Sigmoid colon (tissue), 7 donors: Measurements from ENCODE around the gene FRAS1. TPM values are rescaled to one million over a fixed set of nuclear protein-coding genes. Genes with fewer than 3 reads are reported as not detected.

Source experiments
- DNase-seq: peaks from one replicate; pipeline ENCODE4 v3.0.0-alpha.2; 2019
- H3K27ac ChIP-seq, 4 donors: fragments of 200-600 bp; sonication (generic); one replicate each; pipeline ENCODE4 v1.5.1; 2016 to 2019; ENCODE audit warnings: mild to moderate bottlenecking in 1 of 4
- H3K27me3 ChIP-seq, 3 donors: fragments of 200-600 bp; sonication (generic); one replicate each; pipeline ENCODE4 v1.5.1; 2019; ENCODE audit warnings: mild to moderate bottlenecking in 1 of 3
- H3K36me3 ChIP-seq, 4 donors: fragments of 200-600 bp; sonication (generic); one replicate each; pipeline ENCODE4 v1.5.1; 2016 to 2019
- H3K4me1 ChIP-seq, 4 donors: fragments of 200-600 bp; sonication (generic); one replicate each; pipeline ENCODE4 v1.5.1; 2017 to 2019
- H3K4me3 ChIP-seq, 4 donors: fragments of 200-600 bp; sonication (generic); one replicate each; pipeline ENCODE4 v1.5.1; 2017 to 2019; ENCODE audit warnings: mild to moderate bottlenecking in 2 of 4, moderate library complexity in 1 of 4
- H3K9me3 ChIP-seq, 4 donors: fragments of 200-600 bp in 3 of 4; sonication (generic) in 3 of 4; one replicate each; pipeline versions ENCODE4 v1.5.1 to v1.6.1; 2013 to 2019
- CTCF ChIP-seq, 4 experiments: fragments of 450-650 bp in 3 of 4; fragments of 200-600 bp in 1 of 4; IDR thresholded peaks; one replicate each; pipeline ENCODE4 v1.5.1; 2016 to 2019; ENCODE audit warnings: antibody characterized with exemption in 4 of 4, mild to moderate bottlenecking in 3 of 4, moderate library complexity in 2 of 4
- EP300 ChIP-seq, 4 donors: sonication (generic); formaldehyde crosslinking; IDR thresholded peaks; one replicate each; pipeline ENCODE4 v1.6.1; 2017; ENCODE audit warnings: antibody characterized with exemption in 4 of 4
- POLR2A ChIP-seq, 2 donors: fragments of 450-650 bp; IDR thresholded peaks; one replicate each; pipeline ENCODE4 v1.6.1; 2016; ENCODE audit warnings: antibody characterized with exemption in 2 of 2, mild to moderate bottlenecking in 2 of 2, moderate library complexity in 2 of 2
- POLR2AphosphoS5 ChIP-seq, 4 donors: sonication (generic); formaldehyde crosslinking; IDR thresholded peaks; one replicate each; pipeline ENCODE4 v1.6.1; 2017; ENCODE audit warnings: antibody characterized with exemption in 4 of 4
- WGBS, 2 donors: extraction: QIAGEN DNeasy Blood & Tissue Kit; methylation state at CpG; one replicate each; pipeline ENCODE4 v1.1.7; 2013; 5-methylcytosine and 5-hydroxymethylcytosine counted together
- intact Hi-C: fragments of 100-400 bp; cut with DNase I; formaldehyde crosslinking; loops from one replicate; pipeline ENCODE4 v1.15.1; 2023
- polyA plus RNA-seq, 3 donors: library from polyadenylated mRNA; stranded (reverse); fragments of 200-250 nt; gene quantifications; one replicate each; pipeline ENCODE4 v1.2.3, GENCODE V29; 2013
- total RNA-seq, 4 donors: library from RNA; depleted of rRNA; stranded (reverse); fragments of >200 nt; gene quantifications; one replicate each; pipeline ENCODE4 v1.1.0, GENCODE V29; 2016
- donor health status: healthy with polysubstance abuse.
- donor health status: Bipolar disorder and iron deficiency.
- donor health status: healthy.

Gene FRAS1
- total and polyA plus RNA-seq, 7 donors, result under 0.01 to 22.4 (median 7.4) TPM; not detected in 1

DNA sequence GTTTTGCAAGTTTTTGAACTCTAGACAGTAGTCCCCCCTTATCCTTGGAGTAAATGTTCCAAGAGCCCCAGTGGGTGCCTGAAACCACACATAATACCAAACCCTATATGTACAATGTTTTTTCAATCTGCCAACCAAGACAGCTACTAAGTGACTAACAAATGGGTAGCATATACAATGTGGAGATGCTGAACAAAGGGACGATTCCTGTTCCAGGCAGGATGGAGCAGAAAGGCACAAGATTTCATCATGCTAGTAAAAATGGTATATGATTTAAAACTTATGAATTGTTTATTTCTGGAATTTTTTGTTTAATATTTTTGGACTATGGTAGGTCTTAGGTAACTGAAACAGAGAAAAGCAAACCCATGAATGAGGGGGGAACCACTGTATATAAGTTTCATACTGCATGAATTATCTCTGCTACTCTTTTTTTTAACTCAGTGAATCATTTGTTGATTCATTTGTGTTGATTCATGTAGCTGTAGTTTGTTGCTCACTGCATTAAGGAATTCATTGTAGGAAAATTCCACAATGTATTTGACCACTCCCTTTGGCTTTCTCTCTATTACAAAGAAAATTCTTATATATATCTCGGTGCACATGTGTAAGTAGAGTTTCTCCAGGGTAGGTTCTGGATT is 472.6 kb downstream of the FRAS1 start:
- Histone ChIP-seq H3K27ac (no peak overlapping the region), H3K27me3 (no peaks in the 10 kb centered on the region), H3K4me3 (no peak overlapping the region), H3K9me3 (no peaks in the 10 kb centered on the region), H3K36me3 (peaks cover 0 to 4% (median 0%) of the 10 kb centered on the region in 4 donors), H3K4me1 (no peaks in the 10 kb centered on the region)
- TF ChIP-seq EP300 (IDR thresholded peaks at IDR 0.05), result no peak
- TF ChIP-seq POLR2AphosphoS5 (IDR thresholded peaks at IDR 0.05), result no peak
- TF ChIP-seq CTCF (IDR thresholded peaks at IDR 0.05), result no peak
- no peak for TF ChIP-seq POLR2A (IDR thresholded peaks at IDR 0.05)
- DNase-seq, result no peak
- WGBS, 2 donors, result 86 to 90% methylated on average over 2 of the region's 2 CpGs
- intact Hi-C loops, result no loop called here

GRCh38 chr4:78532046-78532445 is 474.9 kb downstream of the FRAS1 start:
- H3K4me3 ChIP-seq, result no peak overlapping the region
- WGBS, 2 donors, result 86 to 92% methylated on average over 1 of the region's 1 CpG
- no peaks in the 10 kb centered on the region for H3K4me1 ChIP-seq
- H3K27ac ChIP-seq, result no peak overlapping the region
- no peak for TF ChIP-seq CTCF (IDR thresholded peaks at IDR 0.05)
- no peak for TF ChIP-seq POLR2AphosphoS5 (IDR thresholded peaks at IDR 0.05)
- TF ChIP-seq EP300 (IDR thresholded peaks at IDR 0.05), result no peak
- peaks cover 0 to 6% (median 0%) of the 10 kb centered on the region in 4 donors for H3K36me3 ChIP-seq
- no peaks in the 10 kb centered on the region for H3K9me3 ChIP-seq
- no peaks in the 10 kb centered on the region for H3K27me3 ChIP-seq
- no peak for DNase-seq
- intact Hi-C loops, result no loop called here

DNA sequence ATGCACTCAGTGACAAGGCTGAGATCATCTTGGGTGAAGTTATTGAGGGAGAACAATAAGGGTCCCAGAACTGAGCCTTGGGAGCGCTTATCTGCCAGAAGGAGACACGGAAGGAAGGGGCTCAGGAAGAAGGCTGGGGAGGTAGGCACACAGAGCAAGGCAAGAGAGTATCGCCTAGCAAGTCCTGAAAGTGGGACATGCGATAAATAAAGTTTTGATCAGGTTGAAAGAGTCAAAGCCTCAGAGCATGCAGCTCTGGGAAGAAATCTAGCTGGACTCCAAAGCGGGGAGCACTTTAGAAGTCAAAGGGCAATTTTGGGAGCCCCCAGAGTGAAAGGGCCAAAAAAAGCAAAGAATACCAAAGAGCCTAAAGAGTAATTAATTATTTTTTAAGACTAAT is 476.7 kb downstream of the FRAS1 start:
- no peak for DNase-seq
- intact Hi-C loops, result no loop called here
- H3K4me1 ChIP-seq, result no peaks in the 10 kb centered on the region
- H3K27me3 ChIP-seq, result no peaks in the 10 kb centered on the region
- no peak overlapping the region for H3K4me3 ChIP-seq
- H3K27ac ChIP-seq, result no peak overlapping the region
- 75% methylated on average over 5 of the region's 5 CpGs for whole genome bisulfite sequencing, 2 donors
- no peaks in the 10 kb centered on the region for H3K9me3 ChIP-seq
- TF ChIP-seq EP300 (IDR thresholded peaks at IDR 0.05) (no peak), POLR2AphosphoS5 (IDR thresholded peaks at IDR 0.05) (no peak), POLR2A (IDR thresholded peaks at IDR 0.05) (no peak), CTCF (IDR thresholded peaks at IDR 0.05) (no peak)
- H3K36me3 ChIP-seq, result peaks cover 0 to 6% (median 0%) of the 10 kb centered on the region in 4 donors

DNA sequence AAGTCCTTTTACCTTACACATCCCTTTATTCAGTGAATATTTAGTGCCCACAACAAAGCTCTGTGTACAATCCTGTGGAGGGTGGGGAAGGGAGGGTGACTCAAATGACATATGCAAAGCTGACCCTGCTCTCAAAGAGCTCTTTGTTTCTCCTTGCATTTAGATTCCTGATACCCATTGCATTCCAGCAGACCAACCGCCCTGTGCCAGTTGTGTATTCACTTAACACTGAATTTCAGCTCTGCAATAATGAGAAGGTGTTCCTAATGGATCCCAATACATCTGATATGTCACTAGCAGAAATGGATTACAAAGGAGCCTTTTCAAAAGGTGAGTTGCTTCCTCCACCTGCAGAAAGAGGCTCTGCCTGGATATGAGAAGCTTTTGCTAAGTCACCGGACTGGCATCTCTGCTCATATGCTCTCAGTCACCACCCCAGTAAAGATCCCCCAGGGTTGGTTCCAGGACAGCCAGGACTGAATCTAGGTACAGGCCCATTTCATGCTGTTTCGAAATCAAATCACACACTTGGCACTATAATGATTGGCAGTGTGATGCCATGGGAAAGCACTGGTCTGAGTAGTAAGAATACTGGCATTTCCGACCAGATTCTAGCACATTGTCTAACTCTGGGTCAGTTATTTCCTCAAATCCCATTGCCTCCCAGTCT is 477.3 kb downstream of the FRAS1 start:
- Histone ChIP-seq H3K36me3 (peaks cover 0 to 6% (median 0%) of the 10 kb centered on the region in 4 donors), H3K9me3 (no peaks in the 10 kb centered on the region), H3K27ac (no peak overlapping the region), H3K4me3 (no peak overlapping the region), H3K4me1 (no peaks in the 10 kb centered on the region), H3K27me3 (no peaks in the 10 kb centered on the region)
- WGBS, 2 donors, result 68 to 85% methylated on average over 4 of the region's 4 CpGs
- DNase-seq, result no peak
- no peak for TF ChIP-seq EP300 (IDR thresholded peaks at IDR 0.05)
- no peak for TF ChIP-seq POLR2AphosphoS5 (IDR thresholded peaks at IDR 0.05)
- no peak for TF ChIP-seq POLR2A (IDR thresholded peaks at IDR 0.05)
- no peak for TF ChIP-seq CTCF (IDR thresholded peaks at IDR 0.05)
- intact Hi-C loops, result no loop called here
